Ovary (tissue), 9 donors: Measurements from ENCODE around the gene SUSD3. TPM values are rescaled to one million over a fixed set of nuclear protein-coding genes. Genes with fewer than 3 reads are reported as not detected.

ENCODE experiments used
- DNase-seq, 5 donors: peaks; one replicate each; pipeline ENCODE4 v3.0.0-alpha.2; 2019 to 2020
- H3K27ac ChIP-seq, 2 donors: fragments of 200-600 bp; one replicate each; pipeline versions ENCODE4 v1.5.1 to v1.8.0; 2019 to 2022
- H3K27me3 ChIP-seq: fragments of 200-600 bp; one replicate; pipeline ENCODE4 v1.8.0; 2022
- H3K36me3 ChIP-seq: fragments of 200-600 bp; sonication (generic); one replicate; pipeline ENCODE4 v1.5.1; 2019
- H3K4me1 ChIP-seq: one replicate; pipeline ENCODE4 v1.8.1; 2013; ENCODE audit warnings: mild to moderate bottlenecking, moderate library complexity; ENCODE audit not compliant: insufficient read depth
- H3K4me3 ChIP-seq: fragments of 200-600 bp; sonication (generic); one replicate; pipeline ENCODE4 v1.5.1; 2017
- H3K9me3 ChIP-seq, 2 donors: fragments of 200-600 bp in 1 of 2; sonication (generic) in 1 of 2; one replicate each; pipeline versions ENCODE4 v1.5.1 to v1.8.1; 2013 to 2019; ENCODE audit warnings: mild to moderate bottlenecking in 1 of 2, moderate library complexity in 1 of 2
- CTCF ChIP-seq, 3 donors: fragments of 450-650 bp in 2 of 3; fragments of 200-600 bp in 1 of 3; IDR thresholded peaks; one replicate each; pipeline versions ENCODE4 v1.5.1 to v1.8.0; 2016 to 2022; ENCODE audit warnings: antibody characterized with exemption in 3 of 3, mild to moderate bottlenecking in 1 of 3
- EP300 ChIP-seq: sonication (generic); formaldehyde crosslinking; IDR thresholded peaks from one replicate; pipeline ENCODE4 v1.6.1; 2017; ENCODE audit warnings: antibody characterized with exemption
- POLR2A ChIP-seq: fragments of 450-650 bp; IDR thresholded peaks from one replicate; pipeline ENCODE4 v1.6.1; 2017; ENCODE audit warnings: antibody characterized with exemption, mild to moderate bottlenecking, moderate library complexity
- WGBS, 3 donors: extraction: QIAGEN DNeasy Blood & Tissue Kit in 1 of 3; methylation state at CpG; one replicate each; pipeline versions ENCODE4 v1.1.5 to v1.1.7; 2013 to 2017; 5-methylcytosine and 5-hydroxymethylcytosine counted together
- intact Hi-C, 4 donors: fragments of 100-400 bp; cut with DNase I; formaldehyde crosslinking; loops; one replicate each; pipeline versions ENCODE4 v1.11.0 to v1.15.1; 2022 to 2023
- polyA plus RNA-seq, 2 donors: library from polyadenylated mRNA; stranded (reverse); fragments of 200-250 nt in 1 of 2; fragments of 350-450 nt in 1 of 2; fragmentation: Illumina TruSeq in 1 of 2; extraction: RNeasy Lipid Tissue Mini Kit (QIAGEN cat#74804) in 1 of 2; gene quantifications; one replicate each; pipeline ENCODE4 v1.2.3, GENCODE V29; 2013 to 2014
- total RNA-seq, 7 donors: library from RNA; depleted of rRNA in 2 of 7; stranded (reverse); fragments of >200 nt in 2 of 7; fragmentation: NEBNext Ultra II Directional in 3 of 7; extraction: Animal tissue kit (Norgen Biotek cat#: 25700) in 3 of 7; gene quantifications; one replicate each; pipeline versions ENCODE4 v1.1.0 to v1.2.4, GENCODE V29; 2016 to 2023
- donor health status: DM: no; HTN: no; CAD: no; lungs with moderate emphysema.
- donor health status: DM: no; HTN: no; CAD: no.
- donor health status: Bipolar disorder and iron deficiency.
- donor health status: DM: yes; HTN: yes; CAD: no.
- donor health status: DM: no; HTN: no; CAD: no.
- donor health status: DM: yes; HTN: yes; CAD: no.

The SUSD3 gene
- total and polyA plus RNA-seq, 9 donors, result 9.6 to 66.1 (median 42.4) TPM

GRCh38 chr9:93020151-93020550 is 38.4 kb upstream of the SUSD3 start:
- no peak overlapping the region for H3K27ac ChIP-seq
- H3K9me3 ChIP-seq, result no peaks in the 10 kb centered on the region
- no peak for DNase-seq
- no peaks in the 10 kb centered on the region for H3K36me3 ChIP-seq
- no peaks in the 10 kb centered on the region for H3K4me1 ChIP-seq
- 86 to 92% (median 91%) methylated on average over 11 of the region's 11 CpGs for WGBS, 3 donors
- H3K4me3 ChIP-seq, result no peak overlapping the region
- TF ChIP-seq POLR2A (no peak), EP300 (no peak), CTCF (IDR thresholded peaks at IDR 0.05) (no peak)
- H3K27me3 ChIP-seq, result no peaks in the 10 kb centered on the region
- intact Hi-C loops, result no loop called here

GRCh38 chr9:93020771-93021670 is 37.5 kb upstream of the SUSD3 start:
- no peak overlapping the region for H3K4me3 ChIP-seq
- H3K9me3 ChIP-seq, result no peaks in the 10 kb centered on the region
- no peaks in the 10 kb centered on the region for H3K36me3 ChIP-seq
- H3K4me1 ChIP-seq, result no peaks in the 10 kb centered on the region
- 62 to 70% (median 65%) methylated on average over 27 of the region's 27 CpGs for WGBS, 3 donors
- H3K27me3 ChIP-seq, result no peaks in the 10 kb centered on the region
- intact Hi-C loops, result no loop called here
- no peak overlapping the region for H3K27ac ChIP-seq
- TF ChIP-seq POLR2A, result no peak
- TF ChIP-seq EP300, result no peak
- no peak for TF ChIP-seq CTCF (IDR thresholded peaks at IDR 0.05)
- peak in 3 of 5 donors; percentile 50 to 59 (median 58) for DNase-seq

GRCh38 chr9:93022066-93022465 is 36.4 kb upstream of the SUSD3 start:
- 87 to 99% (median 98%) methylated on average over 9 of the region's 9 CpGs for WGBS, 3 donors
- intact Hi-C loops, result no loop called here
- no peaks in the 10 kb centered on the region for H3K27me3 ChIP-seq
- H3K4me1 ChIP-seq, result no peaks in the 10 kb centered on the region
- H3K36me3 ChIP-seq, result no peaks in the 10 kb centered on the region
- no peak overlapping the region for H3K27ac ChIP-seq
- no peaks in the 10 kb centered on the region for H3K9me3 ChIP-seq
- TF ChIP-seq EP300, result no peak
- no peak for TF ChIP-seq CTCF (IDR thresholded peaks at IDR 0.05)
- no peak for TF ChIP-seq POLR2A
- DNase-seq, result no peak
- no peak overlapping the region for H3K4me3 ChIP-seq

- WGBS, 3 donors, result 91% methylated on average over 22 to 23 of the region's 23 CpGs
- Histone ChIP-seq H3K9me3 (no peaks in the 10 kb centered on the region), H3K36me3 (no peaks in the 10 kb centered on the region), H3K4me1 (no peaks in the 10 kb centered on the region), H3K27ac (no peak overlapping the region), H3K4me3 (no peak overlapping the region), H3K27me3 (no peaks in the 10 kb centered on the region)
- intact Hi-C loops, result no loop called here
- TF ChIP-seq POLR2A, result no peak
- TF ChIP-seq CTCF (IDR thresholded peaks at IDR 0.05), result no peak
- no peak for TF ChIP-seq EP300
- peak in 1 of 5 donors; percentile 7 for DNase-seq
These were observed 35.6 kb upstream of the SUSD3 start for GRCh38 chr9:93022721-93023520.
